Astrocyte (in vitro differentiated cells and primary cell): ENCODE results near the gene FRMD4B. TPM values are rescaled to one million over a fixed set of nuclear protein-coding genes. Genes with fewer than 3 reads are reported as not detected.

Experiments used
- DNase-seq: peaks from one replicate; pipeline ENCODE4 v3.0.0-alpha.2; 2010; ENCODE audit warnings: low read depth
- FAIRE-seq: peaks from 2 replicates; lab custom pipeline; 2011; peaks lifted over from hg19 to GRCh38; lab: Jason Lieb, UNC
- H2AFZ ChIP-seq: 2 replicates; pipeline ENCODE4 v1.6.0; 2012; ENCODE audit warnings: low read depth, low read length, inconsistent platforms
- H3K27ac ChIP-seq: 2 replicates; pipeline ENCODE4 v1.5.1; 2011; ENCODE audit warnings: low read depth, low read length, inconsistent platforms
- H3K27me3 ChIP-seq: 2 replicates; pipeline ENCODE4 v1.6.0; 2011; ENCODE audit warnings: low read length, inconsistent platforms; ENCODE audit not compliant: insufficient read depth
- H3K36me3 ChIP-seq: 2 replicates; pipeline ENCODE4 v1.5.1; 2011; ENCODE audit warnings: low read length, inconsistent platforms; ENCODE audit not compliant: insufficient read depth
- H3K4me1 ChIP-seq: 2 replicates; pipeline ENCODE4 v1.5.1; 2011; ENCODE audit warnings: low read length, inconsistent platforms; ENCODE audit not compliant: insufficient read depth
- H3K4me2 ChIP-seq: 2 replicates; pipeline ENCODE4 v1.6.0; 2012; ENCODE audit warnings: low read length, inconsistent platforms
- H3K4me3 ChIP-seq: 2 replicates; pipeline ENCODE4 v1.5.1; 2011; ENCODE audit warnings: low read depth, mild to moderate bottlenecking, low read length, inconsistent platforms; ENCODE audit not compliant: insufficient read depth
- H3K79me2 ChIP-seq: 2 replicates; pipeline ENCODE4 v1.6.0; 2012; ENCODE audit warnings: mild to moderate bottlenecking, low read length, inconsistent platforms; ENCODE audit not compliant: insufficient read depth
- H3K9ac ChIP-seq: 2 replicates; pipeline ENCODE4 v1.6.0; 2012; ENCODE audit warnings: mild to moderate bottlenecking, low read length, inconsistent platforms
- H3K9me3 ChIP-seq: 2 replicates; pipeline ENCODE4 v1.5.1; 2012; ENCODE audit warnings: low read depth, mild to moderate bottlenecking, low read length, inconsistent platforms; ENCODE audit not compliant: insufficient read depth
- H4K20me1 ChIP-seq: 2 replicates; pipeline ENCODE4 v1.6.0; 2012; ENCODE audit warnings: low read length, inconsistent platforms; ENCODE audit not compliant: insufficient read depth
- H3K27ac Mint-ChIP-seq: one replicate; pipeline ENCODE4 v1.8.0; 2021; ENCODE audit warnings: mild to moderate bottlenecking, mixed read lengths; ENCODE audit not compliant: unreplicated experiment
- H3K27me3 Mint-ChIP-seq: one replicate; pipeline ENCODE4 v1.8.0; 2021; ENCODE audit warnings: low read depth, mixed read lengths; ENCODE audit not compliant: unreplicated experiment
- H3K36me3 Mint-ChIP-seq: one replicate; pipeline ENCODE4 v1.8.0; 2021; ENCODE audit warnings: low read depth, mixed read lengths; ENCODE audit not compliant: unreplicated experiment
- H3K4me1 Mint-ChIP-seq: one replicate; pipeline ENCODE4 v1.8.0; 2021; ENCODE audit warnings: low read depth, mixed read lengths; ENCODE audit not compliant: unreplicated experiment
- H3K4me3 Mint-ChIP-seq: one replicate; pipeline ENCODE4 v1.8.0; 2021; ENCODE audit warnings: mild to moderate bottlenecking, moderate library complexity, mixed read lengths; ENCODE audit not compliant: unreplicated experiment
- H3K9me3 Mint-ChIP-seq: one replicate; pipeline ENCODE4 v1.8.0; 2021; ENCODE audit warnings: mild to moderate bottlenecking, mixed read lengths; ENCODE audit not compliant: unreplicated experiment
- CTCF ChIP-seq: IDR thresholded peaks from 2 replicates; pipeline ENCODE4 v1.5.1; 2011; ENCODE audit warnings: low read depth, mild to moderate bottlenecking, inconsistent platforms, low read length, moderate library complexity; ENCODE audit not compliant: insufficient read depth
- EZH2 ChIP-seq: IDR thresholded peaks from 2 replicates; pipeline ENCODE4 v1.6.1; 2012; ENCODE audit warnings: mild to moderate bottlenecking, low read length, inconsistent platforms; ENCODE audit not compliant: insufficient read depth
- total RNA-seq: library from RNA; stranded (reverse); gene quantifications from 2 replicates; pipeline ENCODE4 v1.2.1, GENCODE V29; 2021

FRMD4B gene
- total RNA-seq, 1 donor from 2014 or later = 9.2 TPM

GRCh38 chr3:69390771-69391170 is 4.9 kb upstream of the FRMD4B start:
- Histone ChIP-seq H3K9me3 (no peaks in the 10 kb centered on the region), H3K79me2 (no peaks in the 10 kb centered on the region), H3K4me3 (no peak overlapping the region), H2AFZ (no peak overlapping the region), H3K9ac (no peak overlapping the region), H4K20me1 (no peaks in the 10 kb centered on the region), H3K27me3 (peaks cover 15% of the 10 kb centered on the region), H3K36me3 (no peaks in the 10 kb centered on the region), H3K27ac (no peak overlapping the region), H3K4me2 (no peak overlapping the region), H3K4me1 (peaks cover 7% of the 10 kb centered on the region)
- Mint-ChIP-seq H3K4me1 (peaks cover 13% of the 10 kb centered on the region), H3K4me3 (no peak overlapping the region), H3K27ac (no peak overlapping the region), H3K9me3 (no peaks in the 10 kb centered on the region), H3K27me3 (peaks cover 7% of the 10 kb centered on the region), H3K36me3 (no peaks in the 10 kb centered on the region)
- no peak for FAIRE-seq
- no peak for DNase-seq
- TF ChIP-seq EZH2 (no peak), CTCF (no peak)

- TF ChIP-seq CTCF (no peak), EZH2 (no peak)
- no peak overlapping the region for H3K4me2 ChIP-seq
- no peaks in the 10 kb centered on the region for H3K79me2 ChIP-seq
- no peak overlapping the region for H2AFZ ChIP-seq
- Mint-ChIP-seq H3K4me3 (no peak overlapping the region), H3K36me3 (peaks cover 2% of the 10 kb centered on the region), H3K27me3 (peaks cover 12% of the 10 kb centered on the region), H3K4me1 (peaks cover 11% of the 10 kb centered on the region), H3K27ac (no peak overlapping the region), H3K9me3 (no peaks in the 10 kb centered on the region)
- H3K36me3 ChIP-seq = no peaks in the 10 kb centered on the region
- no peak overlapping the region for H3K27ac ChIP-seq
- no peaks in the 10 kb centered on the region for H3K9me3 ChIP-seq
- H4K20me1 ChIP-seq = no peaks in the 10 kb centered on the region
- peaks cover 24% of the 10 kb centered on the region for H3K27me3 ChIP-seq
- DNase-seq (no peak), FAIRE-seq (no peak)
- no peak overlapping the region for H3K4me3 ChIP-seq
- H3K9ac ChIP-seq = no peak overlapping the region
- H3K4me1 ChIP-seq = peaks cover 10% of the 10 kb centered on the region
These were observed 3.8 kb upstream of the FRMD4B start for GRCh38 chr3:69389520-69390248.

- H3K9ac ChIP-seq = no peak overlapping the region
- FAIRE-seq = no peak
These were observed 2.4 kb upstream of the FRMD4B start for GRCh38 chr3:69388241-69388640.

More at GRCh38 chr3:69388241-69388640, 2.4 kb upstream of the FRMD4B start:
- Histone ChIP-seq H3K9me3 (no peaks in the 10 kb centered on the region), H3K4me2 (no peak overlapping the region), H4K20me1 (no peaks in the 10 kb centered on the region), H3K79me2 (no peaks in the 10 kb centered on the region), H3K27me3 (peaks cover 31% of the 10 kb centered on the region), H3K36me3 (no peaks in the 10 kb centered on the region), H3K4me1 (peaks cover 10% of the 10 kb centered on the region), H2AFZ (no peak overlapping the region), H3K27ac (no peak overlapping the region), H3K4me3 (no peak overlapping the region)
- H3K4me1 Mint-ChIP-seq = peaks cover 11% of the 10 kb centered on the region
- H3K27ac Mint-ChIP-seq = peak overlapping the region; percentile 31
- peaks cover 2% of the 10 kb centered on the region for H3K36me3 Mint-ChIP-seq
- no peak overlapping the region for H3K4me3 Mint-ChIP-seq
- no peak for DNase-seq
- TF ChIP-seq CTCF (no peak), EZH2 (no peak)
- no peaks in the 10 kb centered on the region for H3K9me3 Mint-ChIP-seq
- H3K27me3 Mint-ChIP-seq = peaks cover 12% of the 10 kb centered on the region
